ENCODE measurements around the gene NT5C1B. TPM values are rescaled to one million over a fixed set of nuclear protein-coding genes. Genes with fewer than 3 reads are reported as not detected.

The NT5C1B gene
- total RNA-seq, 1 experiment from 2014 or later: not detected

GRCh38 chr2:18525236-18525635 lies 64.1 kb downstream of the NT5C1B start:
- BruUV-seq (replicated peaks): no TSS peak
- Histone ChIP-seq H3K4me1 (replicated peaks; ENCODE audit: insufficient read depth) (0 out of 2 replicates have a peak, but pooled peaks cover 6% of the 10 kb centered on the region), H2AFZ (no peak overlapping the region), H3F3A (ENCODE audit: insufficient read depth, low read depth) (no peaks in the 10 kb centered on the region), H3K4me3 (no peak overlapping the region), H3K9me3 (ENCODE audit: insufficient read depth, low read depth) (no peaks in the 10 kb centered on the region), H3K27me3 (ENCODE audit: insufficient read depth, low read depth) (no peaks in the 10 kb centered on the region), H3K4me2 (no peak overlapping the region), H3K9me2 (ENCODE audit: insufficient read depth) (no peaks in the 10 kb centered on the region), H3K27ac (no peak overlapping the region), H4K20me1 (ENCODE audit: insufficient read depth) (no peaks in the 10 kb centered on the region), H3K36me3 (ENCODE audit: low read depth) (no peaks in the 10 kb centered on the region), H3K79me2 (ENCODE audit: low read depth) (no peaks in the 10 kb centered on the region)
- no peak for DNase-seq
- ChIA-PET CTCF (interaction anchor here (0.6 kb wide), 1 partner anchor 112 kb away, joined by 3 read pairs; no protein-coding TSS in a partner anchor), POLR2A (ENCODE audit: unreplicated experiment) (no interaction called here)
- TF ChIP-seq CTCF (conservative IDR thresholded peaks at IDR 0.05) (no peak), EZH2 (IDR thresholded peaks at IDR 0.05; ENCODE audit: low read depth) (no peak)
- intact Hi-C loops (cut with micrococcal nuclease; ENCODE audit: unreplicated experiment): loop anchor here (10.0 kb wide), 1 partner anchor 1570 kb away; no protein-coding TSS in a partner anchor

GRCh38 chr2:18522484-18523146 lies 66.8 kb downstream of the NT5C1B start:
- H3K79me2 ChIP-seq (ENCODE audit: low read depth): no peaks in the 10 kb centered on the region
- H4K20me1 ChIP-seq (ENCODE audit: insufficient read depth): no peaks in the 10 kb centered on the region
- H3K9me3 ChIP-seq (ENCODE audit: insufficient read depth, low read depth): no peaks in the 10 kb centered on the region
- no peaks in the 10 kb centered on the region for H3K27me3 ChIP-seq (ENCODE audit: insufficient read depth, low read depth)
- no peak overlapping the region for H3K4me3 ChIP-seq
- no peaks in the 10 kb centered on the region for H3F3A ChIP-seq (ENCODE audit: insufficient read depth, low read depth)
- H2AFZ ChIP-seq: no peak overlapping the region
- no peaks in the 10 kb centered on the region for H3K9me2 ChIP-seq (ENCODE audit: insufficient read depth)
- no peak overlapping the region for H3K27ac ChIP-seq
- no peak for DNase-seq
- CTCF ChIA-PET: no interaction called here
- no peak for TF ChIP-seq CTCF (conservative IDR thresholded peaks at IDR 0.05)
- no peak for TF ChIP-seq EZH2 (IDR thresholded peaks at IDR 0.05; ENCODE audit: low read depth)
- no TSS peak for BruUV-seq (replicated peaks)
- POLR2A ChIA-PET (ENCODE audit: unreplicated experiment): interaction anchor here (0.6 kb wide), 1 partner anchor 215 kb away, joined by 3 read pairs; no protein-coding TSS in a partner anchor
- no peak overlapping the region for H3K4me2 ChIP-seq
- intact Hi-C loops (cut with micrococcal nuclease; ENCODE audit: unreplicated experiment): loop anchor here (5.0 to 10.0 kb wide), 5 partner anchors 135 to 1572 kb away; no protein-coding TSS in a partner anchor
- 0 out of 2 replicates have a peak, but pooled peaks cover 12% of the 10 kb centered on the region for H3K4me1 ChIP-seq (replicated peaks; ENCODE audit: insufficient read depth)
- H3K36me3 ChIP-seq (ENCODE audit: low read depth): no peaks in the 10 kb centered on the region

GRCh38 chr2:18520451-18521425 lies 68.6 kb downstream of the NT5C1B start:
- H3F3A ChIP-seq (ENCODE audit: insufficient read depth, low read depth): no peaks in the 10 kb centered on the region
- intact Hi-C loops (cut with micrococcal nuclease; ENCODE audit: unreplicated experiment): loop anchor here (1.0 to 10.0 kb wide), 7 partner anchors 133 to 1574 kb away; no protein-coding TSS in a partner anchor
- no peaks in the 10 kb centered on the region for H4K20me1 ChIP-seq (ENCODE audit: insufficient read depth)
- no peak overlapping the region for H2AFZ ChIP-seq
- no peak overlapping the region for H3K27ac ChIP-seq
- H3K79me2 ChIP-seq (ENCODE audit: low read depth): no peaks in the 10 kb centered on the region
- no peaks in the 10 kb centered on the region for H3K9me3 ChIP-seq (ENCODE audit: insufficient read depth, low read depth)
- no peak overlapping the region for H3K4me2 ChIP-seq
- CTCF ChIA-PET: interaction anchor here (0.5 to 0.9 kb wide), 4 partner anchors 303 to 1256 kb away, joined by 3 to 7 read pairs (median 3); no protein-coding TSS in a partner anchor
- peak; percentile 56 to 73 for DNase-seq
- BruUV-seq (replicated peaks): no TSS peak
- POLR2A ChIA-PET (ENCODE audit: unreplicated experiment): interaction anchor here (0.6 kb wide), 1 partner anchor 1724 kb away, joined by 4 read pairs; no protein-coding TSS in a partner anchor
- H3K27me3 ChIP-seq (ENCODE audit: insufficient read depth, low read depth): no peaks in the 10 kb centered on the region
- no peaks in the 10 kb centered on the region for H3K36me3 ChIP-seq (ENCODE audit: low read depth)
- H3K4me3 ChIP-seq: no peak overlapping the region
- H3K4me1 ChIP-seq (replicated peaks; ENCODE audit: insufficient read depth): 0 out of 2 replicates have a peak, but pooled peaks cover 12% of the 10 kb centered on the region
- no peaks in the 10 kb centered on the region for H3K9me2 ChIP-seq (ENCODE audit: insufficient read depth)
- TF ChIP-seq CTCF (conservative IDR thresholded peaks at IDR 0.05) (peak; percentile 97), EZH2 (IDR thresholded peaks at IDR 0.05; ENCODE audit: low read depth) (no peak)

All from PC-9 (cell line).